HCEC 1CT (cell line): ENCODE results near the gene PTPRE.

ENCODE experiments used
- DNase-seq: peaks from one replicate; pipeline ENCODE4 v3.0.0-alpha.2; 2017

The PTPRE gene

DNA sequence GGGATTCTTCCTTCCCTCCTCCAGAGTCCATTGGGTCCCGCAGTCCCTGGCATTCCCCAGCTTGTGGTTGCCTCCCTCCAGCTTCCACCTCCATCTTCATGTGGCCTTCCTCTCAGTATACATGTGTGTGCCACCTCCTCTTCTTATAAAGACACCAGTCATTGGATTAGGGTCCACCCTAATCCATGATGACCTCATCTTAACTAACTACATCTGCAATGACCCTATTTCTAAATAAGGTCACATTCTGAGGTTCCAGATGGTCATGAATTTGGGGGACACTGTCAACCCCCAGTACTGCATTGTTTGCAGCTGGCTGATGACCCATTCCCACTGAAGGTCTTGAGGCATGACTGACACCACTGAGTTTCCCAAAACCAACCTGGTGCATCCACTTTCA lies 99.0 kb downstream of the PTPRE start:
- DNase-seq, result no peak

DNA sequence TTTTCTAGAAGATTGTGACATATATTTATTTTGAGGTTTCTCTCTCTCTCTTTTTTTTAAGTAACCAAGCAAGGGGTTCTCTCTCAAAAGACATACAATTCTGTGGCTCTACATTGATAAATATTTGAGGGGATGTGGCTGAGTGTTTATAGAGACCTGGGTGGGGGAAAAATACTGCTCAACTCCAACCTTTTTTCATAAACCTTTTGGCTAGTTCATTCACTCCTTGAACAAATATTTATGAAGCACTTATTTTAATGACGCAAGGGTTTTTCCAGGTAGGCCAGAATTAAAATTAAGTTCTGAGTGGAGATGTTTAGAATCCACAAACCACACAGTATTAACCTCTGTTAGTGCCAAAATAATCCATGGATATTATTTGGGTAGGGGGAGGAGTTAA lies 100.2 kb downstream of the PTPRE start:
- no peak for DNase-seq

DNA sequence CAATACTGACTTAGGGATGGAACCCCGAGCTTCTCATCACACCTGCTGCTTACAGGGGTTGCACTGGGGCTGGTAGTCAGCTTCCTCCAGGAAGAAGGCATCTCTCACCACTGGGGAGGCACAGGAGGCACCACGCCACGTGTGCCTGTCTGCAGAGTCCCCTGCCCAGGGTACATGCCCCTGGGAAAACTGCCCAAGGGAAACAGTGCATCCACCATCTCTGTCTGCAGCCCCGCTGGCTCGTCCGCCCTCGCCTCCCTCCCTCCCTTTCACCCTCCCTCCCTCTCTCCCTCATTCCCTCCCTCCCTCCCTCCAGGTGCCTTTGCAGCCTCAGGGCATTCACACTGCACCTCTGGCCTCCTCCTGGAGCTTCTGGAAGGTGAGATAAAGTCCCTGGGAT lies 101.1 kb downstream of the PTPRE start:
- no peak for DNase-seq

DNA sequence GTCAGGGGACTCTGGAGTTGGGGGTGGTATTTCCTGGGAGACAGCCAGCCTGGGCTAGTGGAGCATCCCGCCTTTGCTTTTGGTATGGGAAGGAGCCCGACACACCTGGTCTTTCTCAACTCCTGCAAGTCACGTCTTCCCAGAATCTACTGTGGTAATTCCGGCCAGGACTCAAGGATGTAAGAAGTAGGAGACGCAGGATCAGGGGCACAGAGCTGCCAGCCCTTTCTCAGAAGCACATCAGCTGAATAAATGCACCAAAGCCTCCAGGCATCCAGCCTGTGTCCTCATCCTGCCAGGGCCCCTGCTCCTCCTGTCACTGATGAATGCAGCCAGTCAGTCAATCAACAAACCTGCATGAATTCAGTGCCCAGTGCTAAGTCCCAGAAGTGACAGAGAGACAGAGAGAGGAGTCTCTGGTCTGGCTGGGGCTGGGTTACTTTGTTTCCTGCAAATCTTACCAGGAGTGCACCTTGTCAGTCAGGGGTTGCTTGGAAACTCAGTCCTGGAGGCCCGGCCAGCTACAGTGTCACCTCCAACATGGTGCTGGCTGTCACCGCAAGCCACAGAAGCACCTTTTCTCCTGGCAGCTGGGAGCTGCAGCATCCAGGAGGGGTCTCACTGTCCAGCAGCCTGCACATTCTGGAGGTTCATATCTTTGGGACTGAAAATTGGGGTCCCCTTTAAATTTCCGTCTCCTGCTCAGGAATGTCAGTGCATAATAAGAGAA lies 101.8 kb downstream of the PTPRE start:
- no peak for DNase-seq

DNA sequence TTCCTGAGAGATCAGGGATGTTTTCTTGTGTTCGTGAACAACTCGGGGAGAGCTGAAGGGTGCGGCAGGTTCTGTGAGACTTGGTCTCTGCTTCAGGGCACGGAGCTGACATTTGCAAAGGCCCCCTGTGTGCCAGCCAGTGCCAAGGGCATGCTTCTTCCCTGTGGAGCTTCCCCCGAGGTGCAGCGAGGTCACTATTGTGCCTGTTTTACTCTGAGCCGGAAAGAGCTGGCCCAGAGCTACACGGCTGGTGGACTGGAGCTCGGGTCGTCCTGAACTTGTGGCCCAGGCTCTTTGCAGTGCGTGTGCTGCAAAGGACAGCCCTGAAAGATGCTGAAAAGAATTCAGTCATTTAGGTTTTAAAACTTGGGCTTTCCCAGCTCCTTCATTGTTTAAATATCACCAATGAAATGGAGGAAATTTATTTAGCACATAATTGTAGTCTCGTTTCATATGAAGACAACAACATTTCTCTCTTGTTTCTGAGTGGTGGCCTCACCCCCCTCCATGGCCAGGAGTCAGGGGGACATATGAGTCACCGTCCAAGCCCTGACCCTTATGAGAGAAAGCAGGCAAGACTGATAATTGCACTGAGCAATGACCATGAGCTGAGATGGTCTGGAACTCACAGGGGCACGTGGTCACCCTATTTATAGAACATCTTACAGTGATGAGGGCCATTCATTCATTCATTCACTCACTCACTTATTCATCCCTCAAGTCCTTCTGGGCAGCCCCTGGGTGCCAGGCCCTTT lies 102.6 kb downstream of the PTPRE start:
- no peak for DNase-seq

DNA sequence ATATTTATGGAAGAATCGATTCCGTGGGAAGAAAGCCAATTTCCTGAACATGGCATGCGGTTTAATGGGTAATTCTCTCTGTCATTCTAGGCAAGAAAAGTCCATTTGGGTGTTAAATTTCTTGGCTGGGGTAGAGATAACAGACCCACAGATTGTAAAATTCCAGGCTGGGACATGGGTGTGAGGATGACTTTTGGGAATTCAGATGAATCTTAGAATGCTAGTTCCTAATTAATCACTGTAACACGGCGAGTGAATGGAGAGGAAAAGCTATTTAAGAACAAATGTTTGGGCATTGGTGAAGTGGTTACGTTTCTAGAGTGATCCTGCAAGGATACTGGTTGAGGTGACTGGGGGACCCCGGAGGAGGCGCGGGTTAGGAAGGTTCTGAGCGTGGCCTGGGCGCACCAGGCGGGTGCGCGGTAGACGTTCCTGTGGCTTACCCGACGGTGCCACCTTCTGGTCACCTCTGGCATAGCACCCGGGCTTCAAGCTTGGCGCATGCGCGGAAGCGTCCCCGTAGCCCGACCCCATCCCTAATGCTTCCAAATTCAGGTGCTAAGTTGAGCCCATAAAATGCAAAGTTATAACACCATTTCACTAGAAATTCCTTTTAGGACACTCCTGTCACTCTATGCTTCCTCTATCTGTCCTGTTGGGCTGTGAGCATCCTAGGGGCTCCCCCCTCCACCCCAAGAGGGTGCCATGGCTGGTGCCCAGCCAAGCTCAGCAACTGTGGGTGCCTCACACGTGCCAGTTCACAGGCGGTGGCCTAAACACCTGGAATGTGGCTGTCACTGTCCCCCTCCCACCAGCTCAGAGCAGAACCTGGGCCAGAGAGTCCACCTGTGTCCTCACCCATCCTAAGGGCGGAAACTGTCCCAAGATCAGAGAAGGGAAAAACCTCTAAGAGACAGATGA lies 104.4 kb downstream of the PTPRE start:
- DNase-seq, result peak; percentile 14

DNA sequence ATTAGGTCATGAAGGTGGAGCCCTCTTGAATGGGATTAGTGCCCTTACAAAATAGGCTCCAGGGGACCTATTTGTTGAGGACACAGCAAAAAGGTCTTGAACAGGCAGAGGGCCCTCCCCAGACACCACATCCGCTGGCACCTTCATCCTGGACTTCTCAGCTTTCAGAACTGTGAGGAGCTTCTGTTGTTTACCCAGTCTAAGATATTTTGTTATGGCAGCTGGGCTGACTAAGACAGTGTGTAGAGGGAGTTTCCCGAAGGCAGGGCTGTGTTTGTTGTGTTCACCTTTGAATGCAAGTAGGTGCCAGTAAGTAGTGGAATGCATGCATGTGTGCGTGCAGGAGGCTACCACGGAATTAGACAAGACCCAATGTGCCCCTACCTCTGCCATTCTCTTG lies 106.7 kb downstream of the PTPRE start:
- DNase-seq, result no peak

DNA sequence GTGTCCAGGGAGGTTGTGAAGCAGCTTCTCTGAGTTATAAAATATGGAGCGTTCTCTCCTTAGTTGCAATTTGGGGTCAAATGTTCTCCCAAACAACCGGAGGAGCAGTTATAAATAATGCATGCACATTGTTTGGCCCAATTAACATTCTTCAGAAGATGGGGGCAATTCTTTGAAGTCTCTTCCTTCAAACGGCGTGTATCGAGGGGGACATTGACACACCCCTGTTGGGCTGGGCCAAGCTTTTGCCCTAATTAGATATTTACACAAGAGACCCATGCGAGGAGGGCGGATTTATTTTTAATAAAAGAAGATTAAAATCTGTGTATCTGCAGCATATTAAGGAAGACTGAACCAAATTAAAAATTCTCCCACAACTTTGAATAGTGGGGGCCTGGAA lies 107.3 kb downstream of the PTPRE start:
- DNase-seq, result no peak

DNA sequence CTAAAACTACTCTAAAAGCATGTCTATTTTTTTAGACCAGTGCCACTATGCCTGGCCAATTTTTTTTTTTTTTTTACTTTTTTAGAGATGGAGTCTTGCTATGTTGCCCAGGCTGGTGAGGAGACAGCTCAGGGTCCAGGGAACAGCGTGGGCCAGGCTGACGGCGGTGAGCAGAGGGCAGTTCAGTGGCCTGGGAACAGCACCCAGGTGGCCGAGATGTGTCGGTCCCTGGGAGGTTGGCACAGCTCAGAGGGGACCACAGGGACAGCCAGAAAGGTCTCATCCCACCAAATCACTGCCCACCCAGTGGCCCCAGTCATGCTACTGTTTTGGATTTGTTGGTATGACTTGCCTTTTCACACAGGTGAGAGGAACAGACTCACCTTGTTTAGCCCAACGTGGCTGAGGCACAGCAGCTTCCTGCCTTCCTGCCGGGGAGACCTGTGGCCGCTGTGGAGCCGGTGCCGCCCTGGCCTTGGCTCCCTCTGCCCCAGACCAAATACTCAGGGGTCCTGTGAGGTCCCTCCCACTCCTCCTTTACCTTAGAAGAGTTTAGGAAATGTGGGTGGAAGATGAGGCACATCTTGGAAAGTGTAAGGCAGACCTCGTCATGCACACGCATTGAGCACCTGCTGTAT lies 109.6 kb downstream of the PTPRE start:
- no peak for DNase-seq

DNA sequence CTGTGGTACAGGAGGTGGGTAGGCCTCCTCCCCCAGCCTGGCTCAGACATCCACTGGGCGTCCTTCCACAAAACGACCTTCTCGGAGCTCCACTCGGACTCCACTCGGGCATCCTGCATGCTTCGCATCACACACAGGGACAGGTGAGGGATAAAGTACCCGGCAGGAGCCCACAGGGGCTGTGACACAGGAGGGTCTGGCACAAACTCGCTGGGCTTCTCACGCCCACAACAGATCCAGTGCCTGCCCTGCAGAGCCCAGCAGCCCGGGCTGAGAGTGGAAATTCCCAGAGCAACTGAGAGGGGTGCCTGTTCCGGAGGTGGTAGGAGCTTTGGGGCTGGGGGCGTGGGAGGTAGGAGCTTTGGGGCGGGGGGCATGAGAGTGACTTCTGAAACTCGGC lies 110.9 kb downstream of the PTPRE start:
- DNase-seq, result no peak

DNA sequence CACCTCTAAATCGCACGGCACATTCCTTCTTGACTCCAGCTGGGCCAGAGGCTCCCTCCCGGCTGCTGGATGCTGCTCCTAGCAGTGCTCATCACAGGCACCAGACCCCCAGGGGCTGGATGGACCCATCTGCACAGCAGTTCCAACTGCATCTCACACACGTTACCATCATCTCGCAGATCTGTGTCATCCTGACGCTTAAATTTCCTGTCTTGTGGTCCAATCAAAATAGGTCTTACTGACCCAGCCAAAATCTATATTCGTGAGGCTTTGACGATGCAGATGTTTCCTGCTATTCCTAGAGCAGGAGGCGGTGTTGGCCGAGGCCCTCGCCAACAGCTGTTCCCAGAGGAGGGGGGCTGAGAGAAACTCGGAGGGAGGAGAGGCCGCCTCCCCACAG lies 111.3 kb downstream of the PTPRE start:
- DNase-seq, result no peak

DNA sequence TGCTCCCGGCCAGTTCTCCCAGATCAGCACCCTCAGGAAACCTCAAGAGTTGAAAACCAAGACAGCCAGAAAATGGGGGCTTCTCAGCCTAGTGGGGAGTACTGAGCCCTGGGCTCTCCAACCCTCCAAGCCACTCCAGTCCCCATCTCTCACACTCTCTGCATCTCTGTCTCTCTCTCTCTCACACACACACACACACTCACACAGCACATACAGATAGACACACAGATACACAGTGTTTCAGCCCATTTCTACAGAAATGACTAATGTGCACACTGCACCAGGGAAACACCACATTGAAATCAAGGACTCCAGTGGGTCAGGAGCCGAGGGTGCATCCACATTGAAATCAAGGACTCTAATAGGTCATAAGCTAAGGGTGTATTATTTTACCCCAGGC lies 111.8 kb downstream of the PTPRE start:
- DNase-seq, result no peak

DNA sequence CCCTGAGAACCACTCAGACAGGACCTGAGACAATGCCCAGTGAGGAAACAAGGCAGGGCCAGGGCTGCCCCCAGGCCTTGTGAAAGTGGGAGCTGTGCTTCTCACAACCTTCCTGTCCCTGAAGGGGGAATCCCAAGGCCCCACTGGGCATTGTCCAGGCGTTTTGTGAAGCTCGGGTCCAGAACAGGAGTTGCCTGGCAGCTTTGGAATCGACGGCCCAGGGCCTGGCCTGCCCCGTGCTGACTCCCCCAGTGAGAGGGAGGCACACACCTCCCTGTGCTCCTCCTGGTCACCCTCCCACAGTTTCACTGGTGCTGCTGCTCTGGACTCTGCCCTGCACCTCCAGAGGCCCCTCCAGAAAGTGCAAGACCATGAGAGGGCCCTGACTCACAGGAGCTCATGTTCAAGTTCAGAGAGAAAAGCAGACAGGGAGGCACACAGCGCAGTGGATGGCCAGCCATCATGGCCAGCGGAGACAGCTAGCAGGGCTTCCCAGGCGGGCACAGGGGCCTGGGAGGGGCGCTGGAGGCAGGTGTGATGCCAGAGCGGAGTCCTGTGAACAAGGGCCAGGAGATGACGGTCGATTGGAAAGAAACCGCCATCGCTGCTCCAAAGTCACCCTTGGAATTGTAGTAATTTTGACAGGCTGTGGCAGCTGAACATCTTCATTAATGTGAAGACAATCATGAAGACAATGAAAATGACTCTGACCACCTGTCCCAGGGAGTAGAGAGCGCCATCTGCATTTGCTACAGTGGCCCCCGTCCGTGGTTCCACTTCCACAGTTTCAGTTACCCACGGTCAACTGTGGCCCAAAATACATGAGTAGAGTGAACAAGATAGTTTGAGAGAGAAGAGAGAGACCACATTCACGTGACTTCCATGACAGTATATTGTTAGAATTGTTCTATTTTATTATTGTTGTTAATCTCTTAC lies 115.6 kb downstream of the PTPRE start:
- DNase-seq, result no peak

DNA sequence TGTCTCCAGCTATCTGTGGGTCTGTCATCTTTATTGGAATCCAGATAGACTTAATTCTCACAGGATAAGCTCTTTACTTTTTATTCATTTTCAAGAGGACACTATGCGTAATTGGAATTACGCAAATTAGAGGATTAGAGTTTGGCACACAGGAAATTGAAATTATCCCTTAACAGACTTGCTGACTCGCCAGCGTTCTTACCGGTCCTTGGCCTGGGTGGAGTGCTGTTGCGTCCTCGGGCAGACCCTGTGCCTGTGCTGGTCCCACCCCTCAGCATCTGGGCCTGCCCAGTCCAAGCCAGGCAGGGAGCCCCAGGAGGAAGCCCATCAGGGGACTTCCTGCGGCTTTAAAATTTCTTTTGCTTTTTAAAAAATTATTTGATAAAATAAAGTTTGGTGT lies 117.5 kb downstream of the PTPRE start:
- no peak for DNase-seq

DNA sequence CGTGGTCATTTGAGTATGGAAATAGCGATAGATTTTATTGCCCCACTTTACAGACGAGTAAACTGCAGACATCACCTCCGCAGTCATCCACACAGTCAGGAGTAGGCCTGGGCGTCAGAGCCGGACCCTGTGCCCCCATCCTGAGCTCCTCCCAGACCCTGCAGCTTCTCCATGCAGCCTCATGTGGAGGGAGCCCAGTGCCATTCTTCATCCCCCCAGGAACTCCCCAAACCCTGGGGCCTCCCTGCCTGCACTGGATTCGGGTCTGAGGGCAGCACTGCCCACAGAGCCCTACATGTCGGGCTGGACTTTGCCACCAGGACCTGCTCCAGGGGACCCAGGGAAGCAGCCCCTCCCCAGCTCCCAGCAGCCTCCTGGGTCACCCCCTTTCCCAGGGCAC lies 118.5 kb downstream of the PTPRE start:
- DNase-seq, result no peak

DNA sequence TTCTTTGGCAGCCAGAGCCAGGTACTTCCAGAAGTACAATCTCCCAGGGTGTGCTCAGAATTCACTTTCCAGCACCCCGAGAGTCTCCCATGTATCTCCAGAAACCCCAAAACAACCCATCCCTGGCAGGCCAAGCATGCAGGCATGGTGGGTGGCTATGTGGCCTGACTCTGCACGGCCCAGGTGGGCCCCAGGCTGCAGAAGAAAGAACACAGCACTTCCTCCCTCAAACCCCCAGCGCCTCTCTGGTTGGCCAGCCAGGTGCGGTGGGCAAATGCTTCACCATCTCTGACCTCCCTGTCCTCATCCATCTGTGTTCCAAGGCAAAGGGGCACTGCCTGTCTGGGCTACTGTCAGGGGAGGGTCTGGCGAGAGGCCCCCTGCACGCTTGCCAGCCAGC lies 119.0 kb downstream of the PTPRE start:
- no peak for DNase-seq

DNA sequence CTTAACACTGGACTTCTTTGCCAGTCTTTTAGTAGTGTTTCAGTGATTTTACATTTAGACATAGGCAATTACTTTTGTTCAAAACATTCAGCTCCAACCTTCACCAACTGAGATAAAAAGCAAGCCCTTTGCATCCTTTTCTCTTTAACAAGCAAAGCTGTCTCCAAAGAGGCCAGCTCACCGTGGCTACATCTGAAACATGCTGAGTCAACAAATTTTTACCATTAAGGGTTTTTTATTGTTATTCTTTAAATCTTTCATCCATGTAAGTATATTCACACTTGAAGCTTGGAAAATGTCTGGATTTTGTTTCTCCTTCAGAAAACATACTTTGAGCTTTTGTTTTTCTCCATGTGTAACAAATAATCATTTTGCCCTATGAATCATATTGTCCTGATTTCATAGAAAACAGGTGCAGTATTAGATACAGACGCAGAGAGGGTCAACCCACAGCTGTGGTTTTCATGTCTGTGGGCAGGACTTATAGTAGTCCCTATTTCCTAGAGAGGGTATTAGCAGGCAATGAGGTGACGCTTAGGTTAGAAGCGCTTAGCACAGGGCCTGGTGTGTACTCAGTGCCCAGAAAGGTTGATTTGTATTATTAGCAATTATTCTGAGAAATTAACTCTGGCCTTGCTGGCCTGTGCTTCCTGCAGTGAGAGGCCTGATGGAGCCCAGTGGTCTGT lies 119.9 kb downstream of the PTPRE start:
- DNase-seq, result no peak

DNA sequence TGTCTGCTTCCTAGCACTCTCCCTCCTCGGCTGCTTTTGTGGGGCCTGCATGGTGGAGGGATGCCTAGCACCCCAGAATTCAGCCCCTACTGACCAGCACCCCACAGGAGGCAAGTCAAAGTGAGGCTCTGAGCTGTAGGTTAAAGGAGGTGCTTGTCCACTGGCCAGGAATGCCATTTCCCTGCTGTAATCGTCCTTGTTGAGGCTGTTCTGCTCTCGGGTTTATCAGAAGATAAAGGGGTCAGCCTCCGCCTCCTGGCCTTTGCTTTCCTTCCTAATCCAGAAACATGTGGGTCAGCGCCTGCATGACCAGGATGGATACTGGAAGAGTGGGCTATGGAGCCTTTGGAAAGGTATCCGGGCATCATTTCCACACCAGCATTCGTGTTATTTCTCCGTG lies 120.4 kb downstream of the PTPRE start:
- no peak for DNase-seq

DNA sequence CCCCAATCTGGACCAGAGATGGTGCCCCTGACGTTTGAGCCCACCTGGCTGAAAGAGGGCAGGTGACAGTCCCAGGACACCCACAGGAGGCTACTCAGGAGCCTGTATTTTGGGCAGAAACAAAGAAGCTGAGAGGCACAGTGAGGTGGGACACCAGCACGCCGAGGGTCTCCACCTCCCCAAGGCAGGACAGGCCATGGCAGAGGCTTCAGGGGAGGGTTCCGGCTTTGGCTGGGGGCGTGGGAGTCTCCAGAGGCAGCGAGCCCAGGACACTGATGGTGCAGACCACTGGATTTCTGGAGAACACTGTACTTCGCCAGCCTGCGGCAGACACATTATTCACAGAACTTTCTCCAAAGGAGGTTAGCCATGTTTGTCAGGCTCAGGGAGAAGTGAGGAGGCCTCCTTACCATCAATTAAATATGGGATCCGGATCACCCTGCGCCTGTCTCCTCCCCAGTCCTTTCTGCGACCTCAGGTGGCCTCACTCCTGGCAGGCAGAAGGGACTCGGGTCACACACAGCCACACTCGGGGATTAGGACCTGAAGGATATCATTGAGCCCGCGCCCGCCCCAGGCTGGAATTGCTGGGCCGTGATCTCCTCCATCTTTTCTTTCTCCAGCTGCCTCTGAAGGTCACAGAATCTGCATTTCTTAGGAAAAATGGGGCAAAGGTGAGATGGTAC lies 121.1 kb downstream of the PTPRE start:
- DNase-seq, result no peak

DNA sequence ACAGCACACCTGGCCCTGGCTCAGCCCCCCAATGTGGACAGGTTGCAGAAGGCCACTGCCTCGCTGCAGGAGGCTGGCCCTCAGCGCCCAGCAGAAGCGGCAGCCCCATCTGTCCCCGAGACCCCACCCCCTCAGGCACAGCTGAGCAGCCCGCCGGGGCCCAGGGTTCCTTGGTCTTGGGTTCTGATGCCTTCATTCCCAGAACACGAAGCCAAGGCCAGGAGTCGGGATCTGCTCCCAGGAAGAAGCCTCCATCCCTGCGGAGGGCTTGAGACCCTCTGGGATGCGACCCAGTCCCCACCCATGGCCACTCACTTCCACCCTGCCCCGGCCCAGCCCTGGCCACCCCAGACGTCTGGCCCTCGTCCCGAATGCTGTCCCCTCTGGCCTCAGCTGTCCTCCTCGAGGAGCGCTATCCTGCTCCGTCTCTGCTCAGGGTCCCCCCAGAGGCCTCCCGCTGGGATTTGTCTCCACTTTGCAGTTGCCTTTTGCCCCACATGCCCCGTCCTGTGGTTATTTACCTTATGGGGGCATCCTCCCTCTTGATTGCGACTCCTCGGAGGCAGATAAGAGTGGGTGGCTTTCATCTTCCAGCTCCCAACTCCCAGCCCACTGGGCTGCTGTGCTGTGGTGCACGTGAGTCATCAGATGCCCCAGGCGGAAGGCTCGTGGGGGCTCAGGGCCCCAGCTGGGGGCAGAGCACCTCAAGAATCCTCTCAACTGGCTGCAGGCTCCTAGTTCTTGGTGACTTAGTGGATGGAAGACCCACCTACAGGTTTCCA lies 121.8 kb downstream of the PTPRE start:
- DNase-seq, result no peak
